WTC11 (cell line): ENCODE data around the gene TMEM38B. TPM values are rescaled to one million over a fixed set of nuclear protein-coding genes. Genes with fewer than 3 reads are reported as not detected.

Experiments used
- ATAC-seq: fragments of 200-7000 bp; cut with Tn5 transposase; 2 replicates; pipeline ENCODE4 v1.10.0; 2021; ENCODE audit warnings: mild to moderate bottlenecking, moderate library complexity
- CTCF ChIA-PET: fragments of 300-600 bp; sonication (Branson Sonifier 250); formaldehyde crosslinking; loops from one replicate; lab custom pipeline; 2021; ENCODE audit warnings: antibody characterized with exemption; lab: Charles Lee
- POLR2A ChIA-PET: fragments of 350-600 bp; sonication (Branson Sonifier 250); formaldehyde crosslinking; loops from one replicate; lab custom pipeline; 2021; ENCODE audit warnings: antibody characterized with exemption; lab: Charles Lee
- DNase-seq: peaks from one replicate; pipeline ENCODE4 v3.0.0; 2021; ENCODE audit warnings: low spot score
- H3K27ac Mint-ChIP-seq: 2 replicates; pipeline ENCODE4 v1.8.0; 2021; ENCODE audit warnings: mixed read lengths
- H3K27me3 Mint-ChIP-seq: 2 replicates; pipeline ENCODE4 v1.8.0; 2021; ENCODE audit warnings: low read depth, mild to moderate bottlenecking, moderate library complexity, mixed read lengths
- H3K36me3 Mint-ChIP-seq: 2 replicates; pipeline ENCODE4 v1.8.0; 2021; ENCODE audit warnings: mixed read lengths
- H3K4me1 Mint-ChIP-seq: 2 replicates; pipeline ENCODE4 v1.8.0; 2022; ENCODE audit warnings: mixed read lengths
- H3K4me3 Mint-ChIP-seq: 2 replicates; pipeline ENCODE4 v1.8.0; 2021; ENCODE audit warnings: mild to moderate bottlenecking, moderate library complexity, mixed read lengths
- H3K9me3 Mint-ChIP-seq: 2 replicates; pipeline ENCODE4 v1.8.0; 2021; ENCODE audit warnings: mixed read lengths
- CBFB ChIP-seq: sonication (generic); formaldehyde crosslinking; IDR thresholded peaks from 2 replicates; pipeline ENCODE4 v1.8.1; 2022; ENCODE audit warnings: mild to moderate bottlenecking, low read depth, missing genetic modification reagents
- ELF4 ChIP-seq: sonication (generic); formaldehyde crosslinking; IDR thresholded peaks from 2 replicates; pipeline ENCODE4 v1.8.1; 2022; ENCODE audit warnings: low read depth, mild to moderate bottlenecking, moderate library complexity, missing genetic modification reagents
- ESRRA ChIP-seq: sonication (generic); formaldehyde crosslinking; IDR thresholded peaks from 2 replicates; pipeline ENCODE4 v1.8.1; 2022; ENCODE audit warnings: mild to moderate bottlenecking, missing genetic modification reagents, borderline replicate concordance
- TEAD1 ChIP-seq: sonication (generic); formaldehyde crosslinking; IDR thresholded peaks from 2 replicates; pipeline ENCODE4 v1.8.0; 2022; ENCODE audit warnings: mild to moderate bottlenecking, missing genetic modification reagents
- ZNF121 ChIP-seq: sonication (generic); formaldehyde crosslinking; IDR thresholded peaks from 2 replicates; pipeline ENCODE4 v1.8.0; 2023; ENCODE audit warnings: missing genetic modification reagents
- ZNF138 ChIP-seq: sonication (generic); formaldehyde crosslinking; conservative IDR thresholded peaks from 2 replicates; pipeline ENCODE4 v1.8.1; 2022; ENCODE audit warnings: mild to moderate bottlenecking, moderate library complexity, missing genetic modification reagents
- ZNF263 ChIP-seq: sonication (generic); formaldehyde crosslinking; IDR thresholded peaks from 2 replicates; pipeline ENCODE4 v1.8.1; 2022; ENCODE audit warnings: low read depth, mild to moderate bottlenecking, moderate library complexity, missing genetic modification reagents
- ZNF317 ChIP-seq: sonication (generic); formaldehyde crosslinking; IDR thresholded peaks from 2 replicates; pipeline ENCODE4 v1.8.1; 2023; ENCODE audit warnings: low read depth, mild to moderate bottlenecking, moderate library complexity, missing genetic modification reagents, borderline replicate concordance
- ZNF396 ChIP-seq: fragments of 250-450 bp; sonication (Bioruptor Pico); IDR thresholded peaks from 2 replicates; pipeline ENCODE4 v1.8.0; 2021; ENCODE audit warnings: mild to moderate bottlenecking, moderate library complexity, borderline replicate concordance
- total RNA-seq: library from RNA; stranded (reverse); gene quantifications from 3 replicates; pipeline ENCODE4 v1.2.3, GENCODE V29; 2021
- TF ChIP-seq, protein P1 (sequence below): fragments of 250-450 bp; sonication (Bioruptor Pico); IDR thresholded peaks from 2 replicates; pipeline ENCODE4 v1.8.0; 2021; ENCODE audit warnings: mild to moderate bottlenecking
- TF ChIP-seq, protein P2 (sequence below): fragments of 200-600 bp; IDR thresholded peaks from 2 replicates; pipeline ENCODE4 v1.8.0; 2022; ENCODE audit warnings: antibody characterized with exemption
- TF ChIP-seq, protein P3 (sequence below): sonication (generic); formaldehyde crosslinking; IDR thresholded peaks from 2 replicates; pipeline ENCODE4 v1.8.1; 2023; ENCODE audit warnings: mild to moderate bottlenecking, missing genetic modification reagents, moderate library complexity
- TF ChIP-seq, protein P4 (sequence below): fragments of 250-450 bp; sonication (Bioruptor Pico); IDR thresholded peaks from 2 replicates; pipeline ENCODE4 v1.9.0; 2021; ENCODE audit warnings: mild to moderate bottlenecking
- TF ChIP-seq, protein P5 (sequence below): sonication (generic); formaldehyde crosslinking; IDR thresholded peaks from 2 replicates; pipeline ENCODE4 v1.8.1; 2022; ENCODE audit warnings: mild to moderate bottlenecking, moderate library complexity, missing genetic modification reagents

TMEM38B gene
- total RNA-seq, 1 experiment from 2014 or later = 15.7 TPM

DNA sequence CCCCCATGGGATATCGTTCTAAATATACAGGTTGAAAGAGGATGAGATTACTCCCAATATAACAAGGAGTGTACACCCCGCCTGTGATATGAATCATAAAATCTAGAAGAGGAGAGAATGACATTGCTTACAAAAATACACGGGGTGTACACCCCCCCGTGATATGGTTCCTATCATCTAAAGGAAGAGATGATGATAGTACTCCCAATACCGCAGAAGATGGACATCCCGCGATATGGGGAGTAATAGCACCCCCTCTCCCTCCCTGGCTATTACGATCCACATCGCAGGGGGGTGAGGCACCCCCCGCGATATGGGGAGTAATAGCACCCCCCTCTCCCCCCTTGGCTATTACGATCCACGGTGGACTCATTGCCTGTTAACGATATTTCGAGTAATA is 124.6 kb downstream of the TMEM38B start:
- Mint-ChIP-seq H3K27ac (no peak overlapping the region), H3K4me1 (no peaks in the 10 kb centered on the region), H3K9me3 (peaks cover 47% of the 10 kb centered on the region), H3K4me3 (no peak overlapping the region), H3K36me3 (0 out of 2 replicates have a peak, but pooled peaks cover 3% of the 10 kb centered on the region), H3K27me3 (no peaks in the 10 kb centered on the region)
- no peak for TF ChIP-seq ZNF396
- TF ChIP-seq, protein P1, sequence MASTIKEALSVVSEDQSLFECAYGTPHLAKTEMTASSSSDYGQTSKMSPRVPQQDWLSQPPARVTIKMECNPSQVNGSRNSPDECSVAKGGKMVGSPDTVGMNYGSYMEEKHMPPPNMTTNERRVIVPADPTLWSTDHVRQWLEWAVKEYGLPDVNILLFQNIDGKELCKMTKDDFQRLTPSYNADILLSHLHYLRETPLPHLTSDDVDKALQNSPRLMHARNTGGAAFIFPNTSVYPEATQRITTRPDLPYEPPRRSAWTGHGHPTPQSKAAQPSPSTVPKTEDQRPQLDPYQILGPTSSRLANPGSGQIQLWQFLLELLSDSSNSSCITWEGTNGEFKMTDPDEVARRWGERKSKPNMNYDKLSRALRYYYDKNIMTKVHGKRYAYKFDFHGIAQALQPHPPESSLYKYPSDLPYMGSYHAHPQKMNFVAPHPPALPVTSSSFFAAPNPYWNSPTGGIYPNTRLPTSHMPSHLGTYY (CRISPR knock-in tag) = no peak
- TF ChIP-seq, protein P2, sequence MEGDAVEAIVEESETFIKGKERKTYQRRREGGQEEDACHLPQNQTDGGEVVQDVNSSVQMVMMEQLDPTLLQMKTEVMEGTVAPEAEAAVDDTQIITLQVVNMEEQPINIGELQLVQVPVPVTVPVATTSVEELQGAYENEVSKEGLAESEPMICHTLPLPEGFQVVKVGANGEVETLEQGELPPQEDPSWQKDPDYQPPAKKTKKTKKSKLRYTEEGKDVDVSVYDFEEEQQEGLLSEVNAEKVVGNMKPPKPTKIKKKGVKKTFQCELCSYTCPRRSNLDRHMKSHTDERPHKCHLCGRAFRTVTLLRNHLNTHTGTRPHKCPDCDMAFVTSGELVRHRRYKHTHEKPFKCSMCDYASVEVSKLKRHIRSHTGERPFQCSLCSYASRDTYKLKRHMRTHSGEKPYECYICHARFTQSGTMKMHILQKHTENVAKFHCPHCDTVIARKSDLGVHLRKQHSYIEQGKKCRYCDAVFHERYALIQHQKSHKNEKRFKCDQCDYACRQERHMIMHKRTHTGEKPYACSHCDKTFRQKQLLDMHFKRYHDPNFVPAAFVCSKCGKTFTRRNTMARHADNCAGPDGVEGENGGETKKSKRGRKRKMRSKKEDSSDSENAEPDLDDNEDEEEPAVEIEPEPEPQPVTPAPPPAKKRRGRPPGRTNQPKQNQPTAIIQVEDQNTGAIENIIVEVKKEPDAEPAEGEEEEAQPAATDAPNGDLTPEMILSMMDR = no peak
- TF ChIP-seq CBFB (CRISPR knock-in tag) = no peak
- TF ChIP-seq, protein P3, sequence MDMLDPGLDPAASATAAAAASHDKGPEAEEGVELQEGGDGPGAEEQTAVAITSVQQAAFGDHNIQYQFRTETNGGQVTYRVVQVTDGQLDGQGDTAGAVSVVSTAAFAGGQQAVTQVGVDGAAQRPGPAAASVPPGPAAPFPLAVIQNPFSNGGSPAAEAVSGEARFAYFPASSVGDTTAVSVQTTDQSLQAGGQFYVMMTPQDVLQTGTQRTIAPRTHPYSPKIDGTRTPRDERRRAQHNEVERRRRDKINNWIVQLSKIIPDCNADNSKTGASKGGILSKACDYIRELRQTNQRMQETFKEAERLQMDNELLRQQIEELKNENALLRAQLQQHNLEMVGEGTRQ (CRISPR knock-in tag) = no peak
- no peak for TF ChIP-seq ELF4
- ATAC-seq = no peak
- CTCF ChIA-PET = no interaction called here
- POLR2A ChIA-PET = no interaction called here
- DNase-seq = no peak

DNA sequence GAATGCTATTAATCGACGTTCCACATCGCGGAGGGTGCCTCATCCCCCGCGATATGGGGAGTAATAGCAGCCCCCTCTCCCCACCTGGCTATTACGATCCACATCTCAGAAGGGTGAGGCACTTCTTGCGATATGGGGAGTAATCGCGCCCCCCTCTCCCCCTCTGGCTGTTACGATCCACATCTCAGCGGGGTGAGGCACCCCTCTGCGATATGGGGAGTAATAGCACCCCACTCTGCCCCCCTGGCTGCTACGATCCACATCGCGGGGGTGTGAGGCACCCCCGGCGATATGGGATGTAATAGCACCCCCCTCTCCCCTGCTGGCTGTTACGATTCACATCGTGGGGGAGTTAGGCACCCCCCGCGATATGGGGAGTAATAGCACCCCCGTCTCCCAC is 128.5 kb downstream of the TMEM38B start:
- no peak for ATAC-seq
- Mint-ChIP-seq H3K27me3 (no peaks in the 10 kb centered on the region), H3K27ac (no peak overlapping the region), H3K4me1 (no peaks in the 10 kb centered on the region), H3K36me3 (no peaks in the 10 kb centered on the region), H3K4me3 (no peak overlapping the region), H3K9me3 (peaks cover 18% of the 10 kb centered on the region)
- ChIA-PET CTCF (no interaction called here), POLR2A (no interaction called here)
- no peak for DNase-seq
- TF ChIP-seq TEAD1 (CRISPR knock-in tag) (no peak), ZNF138 (CRISPR knock-in tag) (no peak), ESRRA (no peak), ZNF317 (CRISPR knock-in tag) (no peak), ZNF121 (CRISPR knock-in tag) (no peak), ZNF263 (CRISPR knock-in tag) (no peak)
- TF ChIP-seq, protein P4, sequence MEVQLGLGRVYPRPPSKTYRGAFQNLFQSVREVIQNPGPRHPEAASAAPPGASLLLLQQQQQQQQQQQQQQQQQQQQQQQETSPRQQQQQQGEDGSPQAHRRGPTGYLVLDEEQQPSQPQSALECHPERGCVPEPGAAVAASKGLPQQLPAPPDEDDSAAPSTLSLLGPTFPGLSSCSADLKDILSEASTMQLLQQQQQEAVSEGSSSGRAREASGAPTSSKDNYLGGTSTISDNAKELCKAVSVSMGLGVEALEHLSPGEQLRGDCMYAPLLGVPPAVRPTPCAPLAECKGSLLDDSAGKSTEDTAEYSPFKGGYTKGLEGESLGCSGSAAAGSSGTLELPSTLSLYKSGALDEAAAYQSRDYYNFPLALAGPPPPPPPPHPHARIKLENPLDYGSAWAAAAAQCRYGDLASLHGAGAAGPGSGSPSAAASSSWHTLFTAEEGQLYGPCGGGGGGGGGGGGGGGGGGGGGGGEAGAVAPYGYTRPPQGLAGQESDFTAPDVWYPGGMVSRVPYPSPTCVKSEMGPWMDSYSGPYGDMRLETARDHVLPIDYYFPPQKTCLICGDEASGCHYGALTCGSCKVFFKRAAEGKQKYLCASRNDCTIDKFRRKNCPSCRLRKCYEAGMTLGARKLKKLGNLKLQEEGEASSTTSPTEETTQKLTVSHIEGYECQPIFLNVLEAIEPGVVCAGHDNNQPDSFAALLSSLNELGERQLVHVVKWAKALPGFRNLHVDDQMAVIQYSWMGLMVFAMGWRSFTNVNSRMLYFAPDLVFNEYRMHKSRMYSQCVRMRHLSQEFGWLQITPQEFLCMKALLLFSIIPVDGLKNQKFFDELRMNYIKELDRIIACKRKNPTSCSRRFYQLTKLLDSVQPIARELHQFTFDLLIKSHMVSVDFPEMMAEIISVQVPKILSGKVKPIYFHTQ (CRISPR knock-in tag) = no peak
- TF ChIP-seq, protein P5, sequence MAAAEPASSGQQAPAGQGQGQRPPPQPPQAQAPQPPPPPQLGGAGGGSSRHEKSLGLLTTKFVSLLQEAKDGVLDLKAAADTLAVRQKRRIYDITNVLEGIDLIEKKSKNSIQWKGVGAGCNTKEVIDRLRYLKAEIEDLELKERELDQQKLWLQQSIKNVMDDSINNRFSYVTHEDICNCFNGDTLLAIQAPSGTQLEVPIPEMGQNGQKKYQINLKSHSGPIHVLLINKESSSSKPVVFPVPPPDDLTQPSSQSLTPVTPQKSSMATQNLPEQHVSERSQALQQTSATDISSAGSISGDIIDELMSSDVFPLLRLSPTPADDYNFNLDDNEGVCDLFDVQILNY = no peak

Other genes with a start within 250 kb of the TMEM38B start
- 4.5 to 5.3 TPM (median 4.6 TPM) in 3 replicates for gene FSD1L, start 246.5 kb upstream of the TMEM38B start, total RNA-seq
- 10.8 to 15.1 TPM (median 14.5 TPM) in 3 replicates for gene FKTN, start 136.4 kb upstream of the TMEM38B start, total RNA-seq
- gene TAL2, start 32.1 kb upstream of the TMEM38B start, total RNA-seq = 0.41 TPM in 1 of 3 replicates, not detected in the others